ENCODE measurements around the gene VEPH1.

VEPH1 gene

DNA sequence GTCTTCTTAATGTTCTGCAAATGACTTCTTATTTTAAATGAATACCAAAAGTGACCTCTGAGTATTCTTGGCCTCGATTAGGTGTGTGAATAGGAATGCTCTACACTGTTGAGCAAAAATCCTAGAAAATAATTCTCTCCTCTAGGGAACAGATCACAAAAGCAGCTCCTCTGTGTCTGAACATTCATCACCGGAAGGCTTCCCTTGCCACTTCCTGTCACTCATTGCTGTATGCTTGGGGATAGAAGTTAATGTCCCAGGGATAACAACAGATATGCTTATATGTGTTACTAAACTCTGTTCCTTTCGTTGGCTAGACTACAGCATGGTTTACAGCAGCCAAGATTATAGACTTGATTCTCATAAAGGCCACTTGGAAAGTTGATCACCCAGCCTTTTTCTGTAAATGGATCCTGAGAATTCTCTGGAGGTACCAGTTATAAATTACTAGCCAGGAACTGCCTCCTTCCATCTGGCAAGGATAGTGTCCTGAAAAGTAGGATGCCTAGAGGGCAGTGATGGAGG is 82.5 kb downstream of the VEPH1 start:
- DNase-seq = no peak

DNA sequence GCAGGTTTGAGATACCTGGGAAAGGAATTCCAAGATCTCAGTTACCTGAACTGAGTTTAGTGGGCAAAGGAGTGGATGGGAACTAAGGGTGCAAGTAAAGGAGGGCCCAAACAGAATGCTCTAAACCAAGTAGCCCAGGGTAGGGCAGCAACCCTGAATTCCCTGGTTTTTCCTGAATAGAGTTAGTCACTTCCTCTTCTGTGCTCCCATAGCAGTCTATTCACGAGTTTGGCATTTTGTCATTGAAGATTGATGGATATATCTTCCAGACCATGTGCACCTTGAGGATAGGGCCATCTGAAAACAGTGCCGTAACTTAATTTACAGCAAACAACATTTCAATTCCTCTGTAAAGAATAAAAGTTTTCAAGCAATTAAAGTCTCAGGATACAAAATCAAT is 85.1 kb downstream of the VEPH1 start:
- no peak for DNase-seq

DNA sequence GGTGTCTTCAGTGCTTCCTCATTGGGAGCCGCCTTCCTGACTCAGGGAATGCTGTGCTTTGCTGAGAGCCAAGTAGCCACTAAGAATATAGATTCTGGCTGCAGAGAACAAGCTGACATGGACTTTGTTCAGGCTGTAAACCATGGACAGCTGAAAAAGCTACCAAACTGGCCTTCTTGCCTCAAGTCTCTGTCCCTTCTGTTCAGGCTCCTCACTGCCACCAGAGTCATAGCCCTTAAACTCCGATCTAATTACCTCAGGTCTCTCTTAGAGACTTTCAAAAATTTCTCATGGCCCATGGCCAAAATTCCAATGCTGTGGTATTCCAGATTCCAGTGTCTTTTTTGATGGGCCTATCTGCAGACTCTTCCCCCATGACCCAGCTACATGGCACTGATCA is 86.0 kb downstream of the VEPH1 start:
- DNase-seq = no peak

DNA sequence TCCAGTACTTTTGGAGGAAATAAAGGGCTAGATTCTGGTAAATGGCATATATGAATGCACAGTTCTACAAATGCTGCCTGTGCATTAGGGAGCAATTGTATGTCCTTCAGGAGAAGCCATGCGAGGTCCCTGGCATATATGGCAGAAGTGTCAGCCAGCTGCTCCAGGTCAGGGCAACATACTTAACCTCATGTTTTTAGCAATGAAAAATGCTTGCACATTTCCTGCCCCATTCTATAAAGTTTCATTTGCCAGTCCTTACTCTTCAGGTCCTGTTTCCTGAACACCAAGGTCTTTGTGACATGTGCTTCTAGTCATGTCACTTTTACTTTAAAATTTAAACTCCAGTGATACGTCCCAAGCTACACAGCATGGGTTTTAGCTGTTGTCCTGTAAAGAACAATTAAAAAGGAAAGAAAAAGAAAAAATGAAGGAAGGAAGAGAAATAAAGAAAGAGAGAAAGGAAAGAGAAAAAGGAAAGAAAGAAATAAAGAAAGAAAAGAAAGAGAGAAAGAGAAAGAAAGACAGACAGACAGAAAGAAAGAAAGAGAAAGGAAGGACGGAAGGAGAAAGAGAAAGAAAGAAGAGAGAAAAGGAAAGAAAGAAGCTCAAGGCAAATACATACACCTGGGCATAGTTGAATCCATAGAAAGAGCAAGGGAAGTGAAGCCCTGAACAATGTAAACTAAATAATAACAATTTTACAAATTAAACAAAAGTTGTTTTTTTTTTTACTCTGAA is 86.7 kb downstream of the VEPH1 start:
- no peak for DNase-seq

DNA sequence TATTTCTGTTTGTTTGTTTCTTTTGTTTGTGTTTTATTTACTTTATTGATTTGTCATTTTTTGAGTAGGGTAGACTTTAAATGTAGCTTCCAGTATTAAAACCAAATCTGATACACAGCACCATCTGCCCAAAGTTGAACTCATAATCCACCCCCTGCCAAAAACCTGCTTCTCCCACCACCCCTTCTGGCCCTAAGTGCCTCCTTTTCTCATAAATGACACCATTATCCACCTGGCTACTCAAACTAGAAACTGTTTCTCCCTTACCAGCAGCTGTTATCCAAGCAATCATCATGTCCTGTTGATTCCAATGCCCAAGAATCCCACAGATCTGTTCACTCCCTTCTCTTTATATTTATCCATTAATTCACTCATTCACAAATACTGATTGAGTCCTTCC is 88.4 kb downstream of the VEPH1 start:
- no peak for DNase-seq

DNA sequence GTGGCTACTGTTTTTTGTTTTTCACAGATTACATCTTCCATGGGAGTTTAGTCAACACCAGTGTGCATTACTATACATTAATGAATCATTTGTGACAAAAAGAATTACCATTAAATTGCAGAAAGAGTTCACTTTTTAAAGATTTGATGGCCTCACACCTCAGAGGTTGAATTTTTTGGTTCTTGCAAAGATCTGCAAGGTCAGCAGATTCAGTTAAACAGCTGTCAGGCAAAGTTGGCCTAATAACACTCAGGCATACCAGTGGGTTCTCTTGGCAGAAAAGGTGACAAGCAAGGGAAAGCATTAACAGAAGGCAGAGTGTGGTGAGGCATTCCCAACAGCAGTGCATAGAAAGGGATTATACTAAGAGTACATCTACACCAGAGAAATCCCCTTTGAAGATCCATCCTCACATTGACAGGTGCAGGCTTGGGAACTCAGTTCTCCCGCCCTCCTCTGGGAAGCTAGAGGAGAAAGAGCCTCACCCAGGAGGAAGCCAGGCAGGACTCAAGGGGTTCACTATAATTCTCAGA is 90.8 kb downstream of the VEPH1 start:
- no peak for DNase-seq

DNA sequence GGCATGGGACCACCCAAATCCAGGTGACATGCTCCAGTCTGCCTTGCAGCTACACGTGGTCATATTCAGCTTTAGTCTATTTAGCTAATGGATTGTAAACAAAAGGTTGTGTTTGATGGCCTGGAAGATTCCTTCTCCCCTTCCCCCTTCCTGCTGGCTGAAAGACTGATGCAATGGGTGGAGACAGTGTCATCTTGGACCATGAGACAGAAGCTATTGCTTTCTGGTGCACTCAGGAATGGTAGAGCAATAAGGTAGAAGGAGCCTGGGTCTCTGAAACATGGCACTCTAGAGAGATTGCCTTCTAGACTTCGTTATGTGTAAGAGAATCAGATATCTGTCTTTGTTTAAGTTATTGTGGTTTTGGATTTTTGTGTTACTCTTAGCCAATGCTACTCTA is 92.3 kb downstream of the VEPH1 start:
- DNase-seq = no peak

DNA sequence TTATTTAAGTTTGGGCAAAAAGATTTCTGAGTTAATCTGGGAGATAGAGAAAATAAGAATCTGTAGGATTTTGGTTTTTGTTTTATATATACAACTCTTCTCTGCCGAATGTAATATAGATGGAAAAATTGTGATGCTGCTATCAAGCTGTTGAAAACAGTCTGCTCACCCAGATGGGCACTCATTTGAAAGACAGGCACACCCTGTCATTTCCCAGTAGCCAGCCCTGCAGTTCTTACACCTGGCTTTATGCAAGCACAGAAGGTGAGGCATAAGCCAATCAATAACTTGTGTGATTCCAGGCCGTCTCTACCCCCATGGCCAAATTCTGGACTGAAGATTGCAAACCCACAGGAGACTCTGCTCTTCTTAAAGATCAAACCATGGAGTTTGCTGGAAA is 93.7 kb downstream of the VEPH1 start:
- DNase-seq = no peak

DNA sequence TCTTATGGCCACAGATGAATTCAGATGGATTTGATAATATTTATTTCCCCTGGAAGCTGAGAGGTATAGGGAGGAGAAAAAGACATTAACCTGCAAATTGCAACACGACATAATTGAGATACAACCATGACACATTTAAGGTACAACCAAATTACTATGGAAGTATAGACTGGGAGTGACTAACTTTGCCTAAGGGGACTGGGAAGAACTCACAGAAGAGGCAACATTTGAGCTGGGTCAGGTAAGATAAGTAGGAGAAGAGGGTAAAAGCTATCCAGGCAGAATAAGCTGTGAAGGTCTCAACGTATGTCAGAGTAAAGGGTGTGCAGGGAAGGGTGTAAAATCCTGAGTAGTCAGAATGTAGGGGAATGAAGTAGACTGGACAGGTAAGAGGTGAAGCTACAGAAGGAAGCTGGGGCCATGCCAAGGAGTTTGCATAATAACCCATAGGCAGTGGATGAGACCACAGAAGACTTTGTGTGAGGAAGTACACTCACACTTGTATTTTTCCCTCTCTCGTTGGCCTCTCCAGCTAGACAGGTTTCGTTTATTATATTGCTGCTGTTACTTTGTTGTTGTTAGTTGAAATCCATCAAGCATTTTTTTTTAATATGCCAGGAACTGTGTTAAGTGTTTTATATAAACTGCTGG is 94.6 kb downstream of the VEPH1 start:
- DNase-seq = no peak

DNA sequence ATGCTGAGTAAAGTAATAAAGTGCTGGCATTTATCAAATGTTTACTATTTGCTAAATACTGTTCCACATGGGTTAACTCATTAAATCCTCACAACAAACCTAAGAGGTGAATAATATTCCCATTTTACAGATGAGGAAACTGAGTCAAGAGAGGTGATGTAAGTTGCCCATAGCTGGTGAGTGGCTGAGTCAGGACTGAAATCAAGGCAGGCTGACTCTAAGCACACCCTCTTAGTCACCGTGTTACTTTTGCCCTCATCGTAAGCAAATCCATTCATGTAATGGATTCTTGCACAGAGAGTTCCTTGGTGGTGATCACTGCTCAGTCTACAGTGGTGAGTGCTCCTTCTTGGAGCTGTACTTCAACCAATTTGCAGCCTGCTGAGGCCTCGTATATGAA is 95.4 kb downstream of the VEPH1 start:
- no peak for DNase-seq

DNA sequence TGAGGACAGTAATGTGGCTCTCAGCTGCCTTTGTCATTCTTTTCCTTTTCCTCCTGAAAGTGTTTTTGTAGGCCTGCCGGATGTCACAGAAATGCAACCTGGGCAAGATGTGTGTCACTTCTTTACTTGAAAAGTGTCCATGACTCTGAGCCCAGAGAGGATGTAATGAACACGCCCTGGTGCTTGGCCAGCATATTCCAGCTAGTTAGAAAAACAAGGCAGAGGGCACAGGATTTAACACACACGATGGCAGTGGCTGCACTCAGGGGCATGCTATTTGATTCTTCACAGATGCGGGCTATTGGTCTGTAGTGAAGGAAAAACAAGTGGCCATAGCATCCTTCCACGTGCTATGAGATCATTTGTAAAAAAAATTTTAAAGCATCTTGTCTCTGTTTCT is 96.8 kb downstream of the VEPH1 start:
- DNase-seq = no peak

DNA sequence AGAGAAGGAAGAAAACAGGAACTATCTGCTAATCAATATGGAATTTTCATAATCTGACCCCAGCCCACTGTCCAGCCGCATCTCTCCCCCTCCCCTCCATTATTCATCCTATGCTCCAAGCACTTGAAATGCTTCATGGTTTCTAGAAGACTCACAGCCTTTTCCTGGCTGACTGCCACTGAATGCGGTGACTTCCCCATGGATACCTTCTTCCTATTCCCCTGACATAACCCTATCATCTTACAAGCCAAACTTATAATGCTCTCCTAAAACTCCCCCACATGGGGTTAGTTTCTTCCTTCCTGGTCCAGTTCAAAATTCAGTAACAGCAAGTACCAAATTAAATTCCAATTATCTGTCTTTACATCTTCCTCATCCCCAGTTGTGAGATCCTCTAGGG is 97.8 kb downstream of the VEPH1 start:
- no peak for DNase-seq

DNA sequence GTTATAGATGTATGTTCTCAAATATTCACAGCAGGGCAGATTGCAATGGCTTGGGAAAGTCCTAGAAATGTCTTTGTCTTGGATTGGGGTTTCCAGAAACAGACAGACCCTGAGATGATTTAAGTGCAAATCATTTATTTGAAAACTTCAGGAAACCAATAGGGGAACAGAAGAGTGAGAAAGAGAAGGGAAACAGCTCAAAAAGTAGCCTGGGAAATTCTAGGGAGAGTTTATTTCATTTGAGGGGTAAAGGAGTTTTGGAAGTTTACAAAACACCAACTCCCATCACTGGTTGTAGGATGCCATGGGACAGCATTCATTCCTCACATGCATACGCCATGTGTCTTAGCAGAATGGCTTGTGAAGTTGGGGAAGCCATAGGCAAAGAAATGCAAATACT is 98.8 kb downstream of the VEPH1 start:
- no peak for DNase-seq

DNA sequence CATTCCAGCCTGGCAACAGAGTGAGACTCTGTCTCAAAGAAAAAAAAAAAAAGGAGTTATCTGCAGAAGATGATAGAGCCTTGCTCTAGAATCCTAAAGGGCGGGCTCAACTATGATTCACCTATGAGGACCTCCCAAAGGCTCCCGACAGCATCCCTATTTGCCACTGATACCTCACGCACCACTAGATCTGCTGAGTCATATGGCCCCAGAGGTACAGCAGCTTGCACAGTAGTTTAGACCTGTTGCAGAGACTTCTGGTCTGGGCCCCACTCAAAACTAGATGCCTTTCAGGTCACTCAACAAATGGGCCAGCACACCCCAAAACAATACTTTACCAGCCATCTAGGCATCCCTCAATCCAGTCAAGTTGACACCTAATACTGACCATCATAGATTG is 104.6 kb downstream of the VEPH1 start:
- DNase-seq = no peak

DNA sequence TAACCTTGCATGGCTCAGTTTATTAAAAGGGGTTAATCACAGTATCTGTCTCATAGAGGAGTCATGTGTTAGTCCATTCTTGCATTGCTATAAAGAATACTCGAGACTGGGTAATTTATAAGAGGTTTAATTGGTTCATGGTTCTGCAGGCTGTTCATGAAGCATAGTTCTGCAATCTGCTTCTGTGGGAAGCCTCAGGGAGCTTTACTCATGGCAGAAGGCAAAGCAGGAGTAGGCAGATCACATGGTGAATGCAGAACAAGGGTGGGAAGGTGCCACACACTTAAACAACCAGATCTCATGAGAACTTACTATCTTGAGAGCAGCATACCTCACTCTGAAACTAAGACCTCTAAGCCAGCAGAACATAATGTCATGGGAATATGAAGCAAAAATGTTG is 108.8 kb downstream of the VEPH1 start:
- no peak for DNase-seq

DNA sequence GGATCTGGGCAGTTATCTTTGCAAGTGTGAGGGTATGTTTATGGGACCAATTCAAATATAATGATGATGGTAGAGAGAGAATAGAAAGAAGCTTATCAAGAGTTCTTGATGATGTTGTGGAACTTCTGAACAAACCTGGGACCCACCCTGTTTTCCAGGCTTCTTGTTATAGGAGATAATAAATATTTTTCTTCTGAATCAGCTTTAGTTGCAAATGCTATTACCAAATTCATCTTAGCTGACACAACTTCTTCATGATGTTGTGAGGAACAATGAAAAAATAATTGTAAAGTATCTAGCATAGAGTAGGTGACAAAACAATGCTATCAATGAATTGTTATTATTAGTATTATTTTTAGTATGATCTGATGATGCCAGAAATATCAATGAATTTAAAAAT is 110.1 kb downstream of the VEPH1 start:
- no peak for DNase-seq

DNA sequence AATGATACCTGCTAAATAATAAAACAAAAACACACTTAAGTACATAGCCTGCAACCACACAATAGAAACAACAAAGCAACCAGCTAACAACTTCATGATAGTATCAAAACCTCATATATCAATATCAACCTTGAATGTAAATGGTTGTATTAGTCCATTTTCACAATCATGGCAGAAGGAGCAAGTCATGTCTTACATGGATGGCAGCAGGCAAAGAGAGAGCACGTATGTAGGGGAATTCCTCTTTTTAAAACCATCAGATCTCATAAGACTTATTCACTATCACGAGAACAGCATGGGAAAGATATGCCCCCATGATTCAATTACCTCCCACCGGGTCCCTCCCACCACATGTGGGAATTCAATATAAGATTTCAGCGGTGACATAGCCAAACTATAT is 111.1 kb downstream of the VEPH1 start:
- DNase-seq = no peak

DNA sequence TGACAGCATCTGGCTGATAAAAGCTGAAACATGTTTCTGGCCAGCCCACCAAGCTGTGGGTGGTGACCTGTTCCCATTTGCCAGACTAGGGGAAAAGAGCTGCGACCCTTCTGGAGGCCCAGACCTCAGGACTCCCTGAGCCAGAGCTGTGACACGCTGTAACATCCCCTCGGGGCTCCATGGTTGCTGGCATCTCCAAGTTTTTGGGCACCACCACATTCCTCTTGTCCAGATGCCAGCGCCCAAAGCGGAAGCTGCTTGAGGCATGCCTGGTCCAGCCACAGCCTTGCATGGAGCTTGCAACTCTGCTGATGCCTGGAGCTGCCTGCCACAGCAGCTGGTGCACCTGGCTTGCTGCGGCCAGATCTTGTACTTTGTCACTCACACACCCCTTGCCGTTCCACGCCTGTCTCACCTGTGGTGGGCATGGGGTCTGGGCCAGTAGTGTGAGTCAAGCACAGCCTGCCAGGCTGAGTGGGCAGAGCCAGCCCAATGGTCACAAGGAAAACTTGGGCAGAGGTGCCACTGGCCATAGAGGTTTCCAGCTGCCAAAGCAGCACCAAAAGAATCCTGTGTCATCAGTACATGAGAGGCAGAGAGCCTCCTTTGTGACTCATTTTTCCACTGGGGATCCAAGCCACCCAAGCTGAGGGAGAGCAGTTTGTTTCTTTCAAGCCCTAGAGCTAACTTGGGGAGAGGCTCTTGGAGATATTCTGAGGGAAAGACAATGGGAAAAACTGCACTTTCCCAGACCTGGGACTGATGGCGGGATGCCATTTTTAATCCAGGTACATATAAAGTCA is 112.3 kb downstream of the VEPH1 start:
- no peak for DNase-seq

DNA sequence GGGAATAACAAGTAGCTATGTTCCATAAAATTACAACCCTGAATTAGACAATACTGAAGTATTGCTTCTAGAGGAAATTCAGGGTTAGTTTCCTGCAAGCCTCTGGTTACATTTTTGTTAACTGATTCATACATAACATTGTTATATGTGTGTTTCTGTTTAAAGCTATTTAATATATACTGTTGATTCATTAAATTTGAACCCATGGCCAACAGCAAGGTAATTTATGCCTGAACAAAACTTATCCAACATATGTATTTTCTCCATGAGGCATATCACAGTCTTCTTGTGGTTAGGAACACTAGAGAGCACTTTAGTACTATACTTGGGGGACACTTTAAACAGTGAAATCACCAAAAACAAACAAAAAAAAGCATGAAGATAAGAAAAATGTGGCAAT is 114.2 kb downstream of the VEPH1 start:
- no peak for DNase-seq

DNA sequence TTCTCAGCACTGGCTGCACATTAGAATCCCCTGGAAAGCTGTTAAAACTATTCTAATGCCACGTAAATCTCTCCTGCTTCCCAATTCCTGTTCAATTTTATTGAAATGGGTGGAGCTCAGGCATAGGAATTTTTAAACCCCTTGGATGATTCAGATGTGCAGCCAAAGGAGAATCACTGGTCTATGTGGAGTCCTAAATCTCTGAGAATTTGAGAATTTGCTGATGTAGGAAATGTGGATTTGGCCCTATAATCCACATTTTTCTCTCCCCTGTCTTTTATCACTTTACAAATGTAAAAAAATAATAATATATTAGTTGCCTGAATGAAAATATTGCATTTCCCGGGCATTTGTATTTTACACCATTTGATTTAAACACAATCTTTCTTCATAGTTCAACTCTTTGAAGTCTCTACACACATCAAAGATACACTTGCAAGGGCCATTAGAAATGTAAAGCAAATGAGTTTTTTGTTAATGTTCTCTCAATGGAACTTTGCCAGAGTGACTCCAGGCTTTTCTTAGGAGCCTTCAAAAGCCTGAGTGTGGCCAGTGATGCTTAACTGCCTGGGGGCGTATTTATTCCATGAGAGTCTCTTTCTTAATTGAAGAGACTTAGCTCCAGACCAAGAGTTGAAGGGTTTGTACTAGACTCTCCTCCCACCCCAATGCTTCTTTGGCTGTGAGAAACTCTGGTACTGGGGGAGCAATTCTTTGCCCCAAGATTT is 115.3 kb downstream of the VEPH1 start:
- DNase-seq = no peak

DNA sequence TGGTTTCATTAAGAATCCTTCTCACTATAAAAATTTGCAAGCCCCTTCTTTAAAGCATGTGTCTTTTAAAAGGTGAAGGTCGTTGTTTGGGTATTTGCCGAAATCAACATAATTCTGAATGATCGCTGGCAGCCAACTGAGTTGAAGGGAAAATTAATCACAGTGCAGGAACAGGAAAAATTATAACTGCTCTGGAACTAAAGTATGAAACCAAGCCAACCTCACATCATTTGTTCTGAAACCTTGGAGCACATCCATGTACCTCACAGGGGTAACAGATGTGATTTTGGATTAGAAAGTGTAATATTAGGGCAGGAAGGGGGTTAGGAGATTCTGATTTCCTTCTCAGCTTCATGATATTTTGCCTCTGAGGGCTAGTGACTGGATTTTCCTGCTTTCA is 118.7 kb downstream of the VEPH1 start:
- DNase-seq = no peak

DNA sequence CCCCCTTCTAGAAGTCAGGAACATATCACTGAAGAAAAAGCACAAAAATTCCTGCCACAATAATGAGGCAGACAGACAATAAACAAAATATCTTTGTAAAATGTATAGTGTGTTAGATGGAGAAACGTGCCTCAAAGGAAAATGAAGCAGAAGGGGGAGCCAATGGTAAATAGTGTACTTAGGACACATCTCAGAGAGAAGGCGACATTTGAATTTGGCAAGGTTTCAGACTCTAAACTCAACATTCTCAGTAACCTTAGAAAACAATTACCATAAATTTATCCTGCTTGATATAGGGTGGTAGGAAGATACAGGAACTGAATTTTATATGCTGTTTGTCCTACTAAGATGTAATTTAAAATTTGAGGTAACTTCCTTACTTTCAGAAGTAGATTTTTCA is 119.2 kb downstream of the VEPH1 start:
- no peak for DNase-seq

DNA sequence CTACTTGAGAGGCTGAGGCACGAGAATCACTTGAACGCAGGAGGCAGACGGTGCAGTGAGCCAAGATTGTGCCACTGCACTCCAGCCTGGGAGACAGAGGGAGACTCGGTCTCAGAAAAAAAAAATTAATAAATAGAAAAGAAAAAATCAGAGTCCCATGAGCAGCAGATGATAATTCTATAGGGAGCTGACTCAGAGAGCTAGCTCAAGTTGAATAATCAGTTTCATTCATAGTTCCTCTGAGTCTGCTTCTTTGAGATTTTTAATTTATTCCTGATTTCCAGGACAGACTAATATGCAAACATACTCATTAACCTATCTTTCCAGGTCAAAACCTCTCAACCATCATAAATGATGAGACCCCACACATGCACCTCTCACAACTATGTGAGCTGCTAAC is 121.6 kb downstream of the VEPH1 start:
- DNase-seq = no peak
